HCT116 (cell line): ENCODE data around the gene TMEM128. TPM values are rescaled to one million over a fixed set of nuclear protein-coding genes. Genes with fewer than 3 reads are reported as not detected.
A peak's percentile ranks its signal among the peaks of the same experiment; 100 is the strongest.

ENCODE experiments used
- ATAC-seq: fragments of 200-7000 bp; cut with Tn5 transposase; 2 replicates; pipeline ENCODE4 v1.9.1; 2020; ENCODE audit warnings: mild to moderate bottlenecking, moderate library complexity
- BruUV-seq: library from RNA; stranded (reverse); fragments of 400-500 nt; replicated peaks from 2 replicates; lab custom pipeline; 2021; lab: Mats Ljungman, UMichigan
- CTCF ChIA-PET: fragments of 300-600 bp; sonication (Branson Sonifier 250); formaldehyde crosslinking; loops from one replicate; lab custom pipeline; 2021; ENCODE audit warnings: antibody characterized with exemption; lab: Charles Lee
- POLR2A ChIA-PET: fragments of 300-600, 350-600 bp; sonication (Branson Sonifier 250); formaldehyde crosslinking; loops from one replicate; lab custom pipeline; 2021; ENCODE audit warnings: antibody characterized with exemption; lab: Charles Lee
- RAD21 ChIA-PET, 2 experiments: fragments of 300-600 bp; sonication (Branson Sonifier 250); formaldehyde crosslinking; loops; one replicate each; lab custom pipeline; 2023; ENCODE audit warnings: low total read pairs in 2 of 2; ENCODE audit not compliant: uncharacterized antibody in 2 of 2, unreplicated experiment in 2 of 2, low non-redundant PET in 1 of 2; lab: Charles Lee
- DNase-seq: peaks from one replicate; pipeline ENCODE4 v3.0.0-alpha.2; 2010; ENCODE audit warnings: low read depth, low spot score
- H2AFZ ChIP-seq: fragments of 200-600 bp; shearing (Covaris generic), sonication (generic); 2 replicates; pipeline ENCODE4 v1.6.1; 2017; ENCODE audit warnings: low read depth, mixed run types, mixed read lengths, antibody characterized with exemption, low read length; ENCODE audit not compliant: poor library complexity, severe bottlenecking
- H3K27ac ChIP-seq: 2 replicates; pipeline ENCODE4 v1.5.1; 2012; ENCODE audit warnings: low read depth, low read length
- H3K27me3 ChIP-seq: fragments of 200-600 bp; sonication (generic); 2 replicates; pipeline ENCODE4 v1.6.1; 2016; ENCODE audit warnings: mixed run types, low read length, mixed read lengths; ENCODE audit not compliant: insufficient read depth
- H3K36me3 ChIP-seq, 2 experiments: fragments of 200-500 bp in 1 of 2; fragments of 200-600 bp in 1 of 2; sonication (Bioruptor generic) in 1 of 2; sonication (generic) in 1 of 2; 2 replicates each; pipeline versions ENCODE4 v1.5.1 to v1.6.1; 2014 to 2016; ENCODE audit warnings: low read length in 2 of 2, inconsistent platforms in 1 of 2, mixed read lengths in 1 of 2, mixed run types in 1 of 2; ENCODE audit not compliant: insufficient read depth in 2 of 2, control insufficient read depth in 1 of 2
- H3K4me1 ChIP-seq, 2 experiments: fragments of 200-600 bp in 1 of 2; sonication (generic) in 1 of 2; 2 replicates each; pipeline versions ENCODE4 v1.5.1 to v1.6.1; 2012 to 2017; ENCODE audit warnings: low read length in 2 of 2, inconsistent platforms in 1 of 2, mild to moderate bottlenecking in 1 of 2, mixed read lengths in 1 of 2, mixed run types in 1 of 2, moderate library complexity in 1 of 2; ENCODE audit not compliant: insufficient read depth in 2 of 2, control insufficient read depth in 1 of 2
- H3K4me2 ChIP-seq: fragments of 200-600 bp; sonication (generic); 2 replicates; pipeline ENCODE4 v1.6.1; 2017; ENCODE audit warnings: mixed run types, low read length, mixed read lengths
- H3K4me3 ChIP-seq, 2 experiments: fragments of 200-600 bp in 1 of 2; sonication (generic) in 1 of 2; replicated peaks in 1 of 2; 2 replicates each; pipeline ENCODE4 v1.5.1; 2011 to 2016; ENCODE audit warnings: low read length in 2 of 2, control low read depth in 1 of 2, low read depth in 1 of 2, mild to moderate bottlenecking in 1 of 2, mixed read lengths in 1 of 2, mixed run types in 1 of 2
- H3K79me2 ChIP-seq: fragments of 200-600 bp; sonication (generic); 2 replicates; pipeline ENCODE4 v1.6.1; 2017; ENCODE audit warnings: mild to moderate bottlenecking, mixed run types, low read length, moderate library complexity, mixed read lengths; ENCODE audit not compliant: insufficient read depth
- H3K9ac ChIP-seq: fragments of 200-600 bp; sonication (generic); 2 replicates; pipeline ENCODE4 v1.6.1; 2016; ENCODE audit warnings: low read length, mixed read lengths
- H3K9me2 ChIP-seq: fragments of 200-600 bp; sonication (generic), shearing (Covaris generic); 2 replicates; pipeline ENCODE4 v1.6.1; 2017; ENCODE audit warnings: mixed run types, mild to moderate bottlenecking, moderate library complexity; ENCODE audit not compliant: insufficient read depth
- H3K9me3 ChIP-seq, 2 experiments: fragments of 200-500 bp in 1 of 2; fragments of 200-600 bp in 1 of 2; sonication (Bioruptor generic) in 1 of 2; sonication (generic) in 1 of 2; 2 replicates each; pipeline ENCODE4 v1.6.1; 2014 to 2017; ENCODE audit warnings: low read length in 2 of 2, mixed read lengths in 2 of 2, inconsistent platforms in 1 of 2, low read depth in 1 of 2, mild to moderate bottlenecking in 1 of 2, mixed run types in 1 of 2, moderate library complexity in 1 of 2; ENCODE audit not compliant: control insufficient read depth in 1 of 2, insufficient read depth in 1 of 2
- H4K20me1 ChIP-seq: fragments of 200-600 bp; sonication (generic), shearing (Covaris generic); 2 replicates; pipeline ENCODE4 v1.6.1; 2017; ENCODE audit warnings: mixed run types, mild to moderate bottlenecking, moderate library complexity; ENCODE audit not compliant: insufficient read depth
- CTCF ChIP-seq, 3 experiments: fragments of 200-600 bp in 1 of 3; sonication (generic) in 1 of 3; IDR thresholded peaks in 2 of 3; conservative IDR thresholded peaks in 1 of 3; 2 replicates each; pipeline ENCODE4 v1.5.1; 2012 to 2017; ENCODE audit warnings: low read depth in 2 of 3, low read length in 2 of 3, antibody characterized with exemption in 1 of 3, borderline replicate concordance in 1 of 3, control low read depth in 1 of 3, mild to moderate bottlenecking in 1 of 3, mixed read lengths in 1 of 3, mixed run types in 1 of 3, moderate library complexity in 1 of 3; ENCODE audit not compliant: insufficient read depth in 1 of 3
- EGR1 ChIP-seq: IDR thresholded peaks from 2 replicates; pipeline ENCODE4 v1.6.1; 2012; ENCODE audit warnings: low read depth
- EZH2phosphoT487 ChIP-seq: fragments of 200-600 bp; IDR thresholded peaks from 2 replicates; pipeline ENCODE4 v1.6.1; 2018; ENCODE audit warnings: antibody characterized with exemption, borderline replicate concordance
- FOSL1 ChIP-seq: IDR thresholded peaks from 2 replicates; pipeline ENCODE4 v1.6.1; 2012; ENCODE audit warnings: low read depth
- POLR2A ChIP-seq: IDR thresholded peaks from 2 replicates; pipeline ENCODE4 v1.7.0; 2011; ENCODE audit warnings: borderline replicate concordance; ENCODE audit not compliant: insufficient read depth, insufficient read length; ENCODE audit errors: extremely low read depth
- POLR2AphosphoS5 ChIP-seq: IDR thresholded peaks from 2 replicates; pipeline ENCODE4 v1.6.1; 2011; ENCODE audit warnings: mild to moderate bottlenecking, low read depth, low read length, moderate library complexity
- RAD21 ChIP-seq: IDR thresholded peaks from 2 replicates; pipeline ENCODE4 v1.6.1; 2012; ENCODE audit warnings: low read depth, mild to moderate bottlenecking
- SP1 ChIP-seq: IDR thresholded peaks from 2 replicates; pipeline ENCODE4 v1.6.1; 2012; ENCODE audit warnings: low read depth
- YY1 ChIP-seq: IDR thresholded peaks from 2 replicates; pipeline ENCODE4 v1.6.1; 2011; ENCODE audit warnings: low read length, low read depth, moderate library complexity, mild to moderate bottlenecking; ENCODE audit not compliant: insufficient replicate concordance; ENCODE audit errors: extremely low read depth
- intact Hi-C: fragments of 100-400 bp; cut with micrococcal nuclease; formaldehyde crosslinking; loops from 2 replicates; pipeline ENCODE4 v1.10.0; 2022
- total RNA-seq: library from RNA; stranded (reverse); gene quantifications from one replicate; pipeline ENCODE4 v1.2.1, GENCODE V29; 2021; ENCODE audit not compliant: unreplicated experiment
- TF ChIP-seq, protein P1 (sequence below): IDR thresholded peaks from 2 replicates; pipeline ENCODE4 v1.6.1; 2011; ENCODE audit warnings: mild to moderate bottlenecking, low read length, moderate library complexity; ENCODE audit not compliant: insufficient replicate concordance; ENCODE audit errors: extremely low read depth
- TF ChIP-seq, protein P2 (sequence below): IDR thresholded peaks from 2 replicates; pipeline ENCODE4 v1.6.1; 2012
- TF ChIP-seq, protein P3 (sequence below): IDR thresholded peaks from 2 replicates; pipeline ENCODE4 v1.6.1; 2012

TMEM128 gene
- total RNA-seq, 1 experiment from 2014 or later = 19.5 TPM

GRCh38 chr4:4271912-4272311 lies 23.9 kb upstream of the TMEM128 start:
- ChIA-PET RAD21 (no interaction called here), POLR2A (no interaction called here), CTCF (no interaction called here)
- TF ChIP-seq CTCF (IDR thresholded peaks at IDR 0.05 in 2 of 3, conservative IDR thresholded peaks at IDR 0.05 in 1 of 3; ENCODE audit: borderline replicate concordance in 1 of 3, insufficient read depth in 1 of 3, low read depth in 2 of 3, low read length in 2 of 3) (peak in 1 of 3 experiments; percentile 36; a peak in 2 of 6 replicates), POLR2AphosphoS5 (no peak)
- no TSS peak for BruUV-seq
- ATAC-seq = peak; percentile 54; the same call in 1 of the 2 replicates
- H3K27ac ChIP-seq = no peak overlapping the region
- no peaks in the 10 kb centered on the region for H3K4me1 ChIP-seq
- no peaks in the 10 kb centered on the region for H4K20me1 ChIP-seq
- no peak overlapping the region for H3K4me3 ChIP-seq
- H2AFZ ChIP-seq = no peak overlapping the region
- H3K79me2 ChIP-seq = no peaks in the 10 kb centered on the region
- peaks cover 51 to 61% of the 10 kb centered on the region in 2 experiments for H3K36me3 ChIP-seq
- H3K9me2 ChIP-seq = no peaks in the 10 kb centered on the region
- no peaks in the 10 kb centered on the region for H3K9me3 ChIP-seq
- intact Hi-C loops = no loop called here
- no peak overlapping the region for H3K9ac ChIP-seq
- no peak for DNase-seq
- no peaks in the 10 kb centered on the region for H3K27me3 ChIP-seq
- H3K4me2 ChIP-seq = no peak overlapping the region

- no peaks in the 10 kb centered on the region for H3K27me3 ChIP-seq
- no peaks in the 10 kb centered on the region for H3K79me2 ChIP-seq
- ATAC-seq (no peak), DNase-seq (no peak)
- intact Hi-C loops = no loop called here
- RAD21 ChIA-PET = no interaction called here
- CTCF ChIA-PET = no interaction called here
- TF ChIP-seq POLR2A = no peak
- no peak for TF ChIP-seq YY1
- TF ChIP-seq, protein P1, sequence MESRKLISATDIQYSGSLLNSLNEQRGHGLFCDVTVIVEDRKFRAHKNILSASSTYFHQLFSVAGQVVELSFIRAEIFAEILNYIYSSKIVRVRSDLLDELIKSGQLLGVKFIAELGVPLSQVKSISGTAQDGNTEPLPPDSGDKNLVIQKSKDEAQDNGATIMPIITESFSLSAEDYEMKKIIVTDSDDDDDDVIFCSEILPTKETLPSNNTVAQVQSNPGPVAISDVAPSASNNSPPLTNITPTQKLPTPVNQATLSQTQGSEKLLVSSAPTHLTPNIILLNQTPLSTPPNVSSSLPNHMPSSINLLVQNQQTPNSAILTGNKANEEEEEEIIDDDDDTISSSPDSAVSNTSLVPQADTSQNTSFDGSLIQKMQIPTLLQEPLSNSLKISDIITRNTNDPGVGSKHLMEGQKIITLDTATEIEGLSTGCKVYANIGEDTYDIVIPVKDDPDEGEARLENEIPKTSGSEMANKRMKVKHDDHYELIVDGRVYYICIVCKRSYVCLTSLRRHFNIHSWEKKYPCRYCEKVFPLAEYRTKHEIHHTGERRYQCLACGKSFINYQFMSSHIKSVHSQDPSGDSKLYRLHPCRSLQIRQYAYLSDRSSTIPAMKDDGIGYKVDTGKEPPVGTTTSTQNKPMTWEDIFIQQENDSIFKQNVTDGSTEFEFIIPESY = no peak
- no peak for TF ChIP-seq FOSL1
- no peak for TF ChIP-seq CTCF (IDR thresholded peaks at IDR 0.05 in 2 of 3, conservative IDR thresholded peaks at IDR 0.05 in 1 of 3; ENCODE audit: borderline replicate concordance in 1 of 3, insufficient read depth in 1 of 3, low read depth in 2 of 3, low read length in 2 of 3)
- TF ChIP-seq RAD21 = no peak
- no peak for TF ChIP-seq EZH2phosphoT487
- no peak for TF ChIP-seq SP1
- TF ChIP-seq, protein P2, sequence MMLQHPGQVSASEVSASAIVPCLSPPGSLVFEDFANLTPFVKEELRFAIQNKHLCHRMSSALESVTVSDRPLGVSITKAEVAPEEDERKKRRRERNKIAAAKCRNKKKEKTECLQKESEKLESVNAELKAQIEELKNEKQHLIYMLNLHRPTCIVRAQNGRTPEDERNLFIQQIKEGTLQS = no peak
- TF ChIP-seq EGR1 = no peak
- TF ChIP-seq, protein P3, sequence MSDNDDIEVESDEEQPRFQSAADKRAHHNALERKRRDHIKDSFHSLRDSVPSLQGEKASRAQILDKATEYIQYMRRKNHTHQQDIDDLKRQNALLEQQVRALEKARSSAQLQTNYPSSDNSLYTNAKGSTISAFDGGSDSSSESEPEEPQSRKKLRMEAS = no peak
- no peak overlapping the region for H3K4me2 ChIP-seq
- no peak overlapping the region for H3K4me3 ChIP-seq
- H3K4me1 ChIP-seq = no peaks in the 10 kb centered on the region
- H3K36me3 ChIP-seq = peaks cover 51 to 56% of the 10 kb centered on the region in 2 experiments
- H3K9me2 ChIP-seq = no peaks in the 10 kb centered on the region
- H3K27ac ChIP-seq = no peak overlapping the region
- POLR2A ChIA-PET = no interaction called here
- no peaks in the 10 kb centered on the region for H3K9me3 ChIP-seq
- no peak overlapping the region for H3K9ac ChIP-seq
- no peak overlapping the region for H2AFZ ChIP-seq
- no peaks in the 10 kb centered on the region for H4K20me1 ChIP-seq
- no TSS peak for BruUV-seq
Observed at GRCh38 chr4:4270529-4270928, 22.5 kb upstream of the TMEM128 start.
